Smooth muscle cell (in vitro differentiated cells): Measurements from ENCODE around the gene SLC35A2. TPM values are rescaled to one million over a fixed set of nuclear protein-coding genes. Genes with fewer than 3 reads are reported as not detected.
"Not testable (repeated sequence)": the region's sequence is repeated elsewhere in the genome, so short reads cannot be mapped to it uniquely, and the experiment has no call there.

Source experiments
- DNase-seq: peaks from one replicate; lab custom pipeline; 2025; ENCODE audit not compliant: unreplicated experiment; lab: John Stamatoyannopoulos, UW
- H2AFZ ChIP-seq: fragments of 200-600 bp; sonication (generic); 2 replicates; pipeline ENCODE4 v1.6.0; 2016; ENCODE audit warnings: antibody characterized with exemption, low read depth, mild to moderate bottlenecking
- H3F3A ChIP-seq: fragments of 200-600 bp; sonication (generic); 2 replicates; pipeline ENCODE4 v1.6.0; 2017; ENCODE audit warnings: antibody characterized with exemption, low read depth
- H3K27ac ChIP-seq: fragments of 200-600 bp; sonication (generic); 2 replicates; pipeline ENCODE4 v1.5.1; 2016; ENCODE audit warnings: low read depth, mild to moderate bottlenecking
- H3K27me3 ChIP-seq: fragments of 200-600 bp; sonication (generic); 2 replicates; pipeline ENCODE4 v1.6.1; 2016; ENCODE audit warnings: low read depth, mild to moderate bottlenecking
- H3K36me3 ChIP-seq: fragments of 200-600 bp; sonication (generic); 2 replicates; pipeline ENCODE4 v1.5.1; 2016; ENCODE audit warnings: low read depth
- H3K4me1 ChIP-seq: fragments of 200-600 bp; sonication (generic); 2 replicates; pipeline ENCODE4 v1.5.1; 2016; ENCODE audit warnings: low read depth
- H3K4me2 ChIP-seq: fragments of 200-600 bp; sonication (generic); 2 replicates; pipeline ENCODE4 v1.6.0; 2016; ENCODE audit warnings: mild to moderate bottlenecking
- H3K4me3 ChIP-seq: fragments of 200-600 bp; sonication (generic); 2 replicates; pipeline ENCODE4 v1.5.1; 2016; ENCODE audit warnings: mild to moderate bottlenecking
- H3K79me2 ChIP-seq: fragments of 200-600 bp; sonication (generic); 2 replicates; pipeline ENCODE4 v1.6.0; 2016; ENCODE audit warnings: low read depth, mild to moderate bottlenecking
- H3K9ac ChIP-seq: fragments of 200-600 bp; sonication (generic); 2 replicates; pipeline ENCODE4 v1.6.0; 2016; ENCODE audit warnings: low read depth
- H3K9me3 ChIP-seq: fragments of 200-600 bp; sonication (generic); replicated peaks from 2 replicates; pipeline ENCODE4 v1.5.1; 2016; ENCODE audit warnings: low read depth
- H4K20me1 ChIP-seq: fragments of 200-600 bp; sonication (generic); 2 replicates; pipeline ENCODE4 v1.6.0; 2016; ENCODE audit warnings: low read depth
- WGBS: methylation state at CpG from one replicate; pipeline ENCODE4 v1.1.7; 2016; ENCODE audit warnings: low lambda C conversion rate; 5-methylcytosine and 5-hydroxymethylcytosine counted together
- polyA plus RNA-seq: library from polyadenylated mRNA; unstranded; fragments of >200 nt; fragmentation: Nextera tagmentation; extraction: Ambion mirVana; gene quantifications from 2 replicates; pipeline ENCODE4 v1.2.1, GENCODE V29; 2016
- total RNA-seq: library from RNA; depleted of rRNA; stranded (reverse); fragments of >200 nt; gene quantifications from 2 replicates; pipeline ENCODE4 v1.2.3, GENCODE V29; 2014
- TF ChIP-seq, protein P1 (sequence below): fragments of 200-600 bp; sonication (generic); IDR thresholded peaks from 2 replicates; pipeline ENCODE4 v1.5.1; 2017; ENCODE audit warnings: borderline replicate concordance, mild to moderate bottlenecking, antibody characterized with exemption; ENCODE audit not compliant: insufficient read depth, poor library complexity, severe bottlenecking

SLC35A2 gene
- total and polyA plus RNA-seq, 2 experiments from 2014 or later = 72.0 to 98.2 TPM

GRCh38 chrX:48891402-48892288, 19.8 kb downstream of the SLC35A2 start:
- H4K20me1 ChIP-seq = peaks cover 3% of the 10 kb centered on the region
- peak overlapping the region; percentile 88 for H3K4me2 ChIP-seq
- 42% methylated on average over 31 of the region's 68 CpGs for WGBS
- peaks cover 3% of the 10 kb centered on the region for H3K4me1 ChIP-seq
- no peaks in the 10 kb centered on the region for H3K9me3 ChIP-seq
- H3F3A ChIP-seq = no peaks in the 10 kb centered on the region
- DNase-seq = peak; percentile 55
- TF ChIP-seq, protein P1, sequence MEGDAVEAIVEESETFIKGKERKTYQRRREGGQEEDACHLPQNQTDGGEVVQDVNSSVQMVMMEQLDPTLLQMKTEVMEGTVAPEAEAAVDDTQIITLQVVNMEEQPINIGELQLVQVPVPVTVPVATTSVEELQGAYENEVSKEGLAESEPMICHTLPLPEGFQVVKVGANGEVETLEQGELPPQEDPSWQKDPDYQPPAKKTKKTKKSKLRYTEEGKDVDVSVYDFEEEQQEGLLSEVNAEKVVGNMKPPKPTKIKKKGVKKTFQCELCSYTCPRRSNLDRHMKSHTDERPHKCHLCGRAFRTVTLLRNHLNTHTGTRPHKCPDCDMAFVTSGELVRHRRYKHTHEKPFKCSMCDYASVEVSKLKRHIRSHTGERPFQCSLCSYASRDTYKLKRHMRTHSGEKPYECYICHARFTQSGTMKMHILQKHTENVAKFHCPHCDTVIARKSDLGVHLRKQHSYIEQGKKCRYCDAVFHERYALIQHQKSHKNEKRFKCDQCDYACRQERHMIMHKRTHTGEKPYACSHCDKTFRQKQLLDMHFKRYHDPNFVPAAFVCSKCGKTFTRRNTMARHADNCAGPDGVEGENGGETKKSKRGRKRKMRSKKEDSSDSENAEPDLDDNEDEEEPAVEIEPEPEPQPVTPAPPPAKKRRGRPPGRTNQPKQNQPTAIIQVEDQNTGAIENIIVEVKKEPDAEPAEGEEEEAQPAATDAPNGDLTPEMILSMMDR = peak; percentile 39
- H3K9ac ChIP-seq = no peak overlapping the region
- H2AFZ ChIP-seq = peak overlapping the region; percentile 69
- H3K27ac ChIP-seq = no peak overlapping the region
- H3K4me3 ChIP-seq = peak overlapping the region; percentile 59
- no peaks in the 10 kb centered on the region for H3K79me2 ChIP-seq
- no peaks in the 10 kb centered on the region for H3K36me3 ChIP-seq
- no peaks in the 10 kb centered on the region for H3K27me3 ChIP-seq

DNA sequence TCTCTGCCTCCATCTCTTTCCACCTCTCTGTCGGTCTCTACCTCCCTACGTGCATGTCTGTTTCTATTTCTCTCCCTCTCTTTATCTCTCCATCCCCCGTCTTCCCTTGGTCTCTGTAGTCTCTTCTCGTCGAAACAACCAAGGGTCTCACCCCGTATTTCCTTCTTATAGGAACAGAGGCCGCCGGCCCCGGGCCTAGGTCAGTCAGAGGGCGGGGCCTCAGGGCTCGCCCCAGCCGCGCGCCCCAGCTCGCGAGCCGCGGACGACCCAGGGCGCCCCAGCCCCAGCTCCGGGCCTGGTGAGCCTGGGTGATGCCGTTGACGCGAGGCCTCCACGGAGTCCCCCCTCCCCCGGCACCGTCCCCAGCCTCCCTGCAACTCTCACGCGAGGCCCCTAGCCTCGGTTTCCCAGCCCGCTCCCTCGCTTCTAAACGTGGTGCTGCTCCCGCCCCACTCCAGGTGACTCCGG, 20.5 kb downstream of the SLC35A2 start:
- H3K4me1 ChIP-seq = no peaks in the 10 kb centered on the region
- TF ChIP-seq, protein P1 = no peak
- no peaks in the 10 kb centered on the region for H3K27me3 ChIP-seq
- H4K20me1 ChIP-seq = no peaks in the 10 kb centered on the region
- no peak overlapping the region for H3K9ac ChIP-seq
- no peaks in the 10 kb centered on the region for H3K36me3 ChIP-seq
- peak overlapping the region; percentile 88 for H3K4me2 ChIP-seq
- H2AFZ ChIP-seq = peak overlapping the region; percentile 69
- no peak overlapping the region for H3K27ac ChIP-seq
- no peaks in the 10 kb centered on the region for H3K9me3 ChIP-seq
- WGBS = 32% methylated on average over 24 of the region's 35 CpGs
- peak overlapping the region; percentile 59 for H3K4me3 ChIP-seq
- no peaks in the 10 kb centered on the region for H3F3A ChIP-seq
- no peak for DNase-seq
- no peaks in the 10 kb centered on the region for H3K79me2 ChIP-seq

DNA sequence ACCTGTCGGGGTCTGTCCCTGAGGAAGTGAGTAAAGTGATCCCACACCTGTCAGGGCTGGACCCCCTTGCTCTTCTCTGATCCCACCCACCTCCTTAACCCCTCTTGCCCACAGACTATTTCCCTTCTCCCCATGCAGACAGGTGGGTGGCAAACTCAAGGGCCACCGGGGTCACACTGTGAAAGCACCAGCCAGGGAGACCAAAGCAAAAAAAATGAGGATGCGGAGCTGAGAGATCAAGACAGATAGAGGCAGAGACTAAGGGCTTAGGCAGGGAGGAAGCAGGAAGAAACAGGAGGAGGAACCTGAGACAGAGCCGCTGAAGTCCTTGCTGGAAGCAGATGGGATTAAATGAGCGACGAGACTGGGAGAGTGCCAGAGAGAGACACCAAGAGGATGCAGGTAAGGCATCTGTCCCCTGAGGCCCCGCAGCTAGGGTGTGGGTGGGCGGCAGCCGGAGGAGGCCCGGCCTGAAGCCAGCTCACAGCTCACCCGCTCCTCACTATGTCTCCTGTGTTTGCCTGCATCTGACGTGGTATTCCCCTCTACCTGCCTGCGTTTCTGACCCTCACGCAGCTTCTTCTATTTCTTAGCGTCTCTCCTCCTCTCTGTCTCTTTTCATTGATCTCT, 21.0 kb downstream of the SLC35A2 start:
- H3K79me2 ChIP-seq = no peaks in the 10 kb centered on the region
- H3K9ac ChIP-seq = no peak overlapping the region
- DNase-seq = no peak
- H3K4me2 ChIP-seq = peak overlapping the region; percentile 88
- no peaks in the 10 kb centered on the region for H3F3A ChIP-seq
- peak overlapping the region; percentile 59 for H3K4me3 ChIP-seq
- H3K27ac ChIP-seq = no peak overlapping the region
- peak overlapping the region; percentile 69 for H2AFZ ChIP-seq
- H4K20me1 ChIP-seq = no peaks in the 10 kb centered on the region
- WGBS = 63% methylated on average over 10 of the region's 15 CpGs
- TF ChIP-seq, protein P1 = no peak
- H3K27me3 ChIP-seq = no peaks in the 10 kb centered on the region
- H3K9me3 ChIP-seq = no peaks in the 10 kb centered on the region
- H3K36me3 ChIP-seq = no peaks in the 10 kb centered on the region
- H3K4me1 ChIP-seq = no peaks in the 10 kb centered on the region

GRCh38 chrX:48886586-48886985, 24.9 kb downstream of the SLC35A2 start:
- H3K27me3 ChIP-seq, H3K79me2 ChIP-seq, H3K9me3 ChIP-seq, H3K4me3 ChIP-seq, H3F3A ChIP-seq, H3K4me2 ChIP-seq, H4K20me1 ChIP-seq, H3K27ac ChIP-seq, H3K9ac ChIP-seq, H3K4me1 ChIP-seq, H3K36me3 ChIP-seq, DNase-seq, H2AFZ ChIP-seq: not testable (repeated sequence)
- WGBS = 80% methylated on average over 5 of the region's 5 CpGs
